HCT116 (cell line): ENCODE data around the gene DIAPH3. TPM values are rescaled to one million over a fixed set of nuclear protein-coding genes. Genes with fewer than 3 reads are reported as not detected.

Experiments
- ATAC-seq: fragments of 200-7000 bp; cut with Tn5 transposase; 2 replicates; pipeline ENCODE4 v1.9.1; 2020; ENCODE audit warnings: mild to moderate bottlenecking, moderate library complexity
- BruUV-seq: library from RNA; stranded (reverse); fragments of 400-500 nt; replicated peaks from 2 replicates; lab custom pipeline; 2021; lab: Mats Ljungman, UMichigan
- CTCF ChIA-PET: fragments of 300-600 bp; sonication (Branson Sonifier 250); formaldehyde crosslinking; loops from one replicate; lab custom pipeline; 2021; ENCODE audit warnings: antibody characterized with exemption; lab: Charles Lee
- POLR2A ChIA-PET: fragments of 300-600, 350-600 bp; sonication (Branson Sonifier 250); formaldehyde crosslinking; loops from one replicate; lab custom pipeline; 2021; ENCODE audit warnings: antibody characterized with exemption; lab: Charles Lee
- RAD21 ChIA-PET, 2 experiments: fragments of 300-600 bp; sonication (Branson Sonifier 250); formaldehyde crosslinking; loops; one replicate each; lab custom pipeline; 2023; ENCODE audit warnings: low total read pairs in 2 of 2; ENCODE audit not compliant: uncharacterized antibody in 2 of 2, unreplicated experiment in 2 of 2, low non-redundant PET in 1 of 2; lab: Charles Lee
- DNase-seq: peaks from one replicate; pipeline ENCODE4 v3.0.0-alpha.2; 2010; ENCODE audit warnings: low read depth, low spot score
- H2AFZ ChIP-seq: fragments of 200-600 bp; shearing (Covaris generic), sonication (generic); 2 replicates; pipeline ENCODE4 v1.6.1; 2017; ENCODE audit warnings: low read depth, mixed run types, mixed read lengths, antibody characterized with exemption, low read length; ENCODE audit not compliant: poor library complexity, severe bottlenecking
- H3K27ac ChIP-seq: 2 replicates; pipeline ENCODE4 v1.5.1; 2012; ENCODE audit warnings: low read depth, low read length
- H3K27me3 ChIP-seq: fragments of 200-600 bp; sonication (generic); 2 replicates; pipeline ENCODE4 v1.6.1; 2016; ENCODE audit warnings: mixed run types, low read length, mixed read lengths; ENCODE audit not compliant: insufficient read depth
- H3K36me3 ChIP-seq, 2 experiments: fragments of 200-500 bp in 1 of 2; fragments of 200-600 bp in 1 of 2; sonication (Bioruptor generic) in 1 of 2; sonication (generic) in 1 of 2; 2 replicates each; pipeline versions ENCODE4 v1.5.1 to v1.6.1; 2014 to 2016; ENCODE audit warnings: low read length in 2 of 2, inconsistent platforms in 1 of 2, mixed read lengths in 1 of 2, mixed run types in 1 of 2; ENCODE audit not compliant: insufficient read depth in 2 of 2, control insufficient read depth in 1 of 2
- H3K4me1 ChIP-seq, 2 experiments: fragments of 200-600 bp in 1 of 2; sonication (generic) in 1 of 2; 2 replicates each; pipeline versions ENCODE4 v1.5.1 to v1.6.1; 2012 to 2017; ENCODE audit warnings: low read length in 2 of 2, inconsistent platforms in 1 of 2, mild to moderate bottlenecking in 1 of 2, mixed read lengths in 1 of 2, mixed run types in 1 of 2, moderate library complexity in 1 of 2; ENCODE audit not compliant: insufficient read depth in 2 of 2, control insufficient read depth in 1 of 2
- H3K4me2 ChIP-seq: fragments of 200-600 bp; sonication (generic); 2 replicates; pipeline ENCODE4 v1.6.1; 2017; ENCODE audit warnings: mixed run types, low read length, mixed read lengths
- H3K4me3 ChIP-seq, 2 experiments: fragments of 200-600 bp in 1 of 2; sonication (generic) in 1 of 2; replicated peaks in 1 of 2; 2 replicates each; pipeline ENCODE4 v1.5.1; 2011 to 2016; ENCODE audit warnings: low read length in 2 of 2, control low read depth in 1 of 2, low read depth in 1 of 2, mild to moderate bottlenecking in 1 of 2, mixed read lengths in 1 of 2, mixed run types in 1 of 2
- H3K79me2 ChIP-seq: fragments of 200-600 bp; sonication (generic); 2 replicates; pipeline ENCODE4 v1.6.1; 2017; ENCODE audit warnings: mild to moderate bottlenecking, mixed run types, low read length, moderate library complexity, mixed read lengths; ENCODE audit not compliant: insufficient read depth
- H3K9ac ChIP-seq: fragments of 200-600 bp; sonication (generic); 2 replicates; pipeline ENCODE4 v1.6.1; 2016; ENCODE audit warnings: low read length, mixed read lengths
- H3K9me2 ChIP-seq: fragments of 200-600 bp; sonication (generic), shearing (Covaris generic); 2 replicates; pipeline ENCODE4 v1.6.1; 2017; ENCODE audit warnings: mixed run types, mild to moderate bottlenecking, moderate library complexity; ENCODE audit not compliant: insufficient read depth
- H3K9me3 ChIP-seq, 2 experiments: fragments of 200-500 bp in 1 of 2; fragments of 200-600 bp in 1 of 2; sonication (Bioruptor generic) in 1 of 2; sonication (generic) in 1 of 2; 2 replicates each; pipeline ENCODE4 v1.6.1; 2014 to 2017; ENCODE audit warnings: low read length in 2 of 2, mixed read lengths in 2 of 2, inconsistent platforms in 1 of 2, low read depth in 1 of 2, mild to moderate bottlenecking in 1 of 2, mixed run types in 1 of 2, moderate library complexity in 1 of 2; ENCODE audit not compliant: control insufficient read depth in 1 of 2, insufficient read depth in 1 of 2
- H4K20me1 ChIP-seq: fragments of 200-600 bp; sonication (generic), shearing (Covaris generic); 2 replicates; pipeline ENCODE4 v1.6.1; 2017; ENCODE audit warnings: mixed run types, mild to moderate bottlenecking, moderate library complexity; ENCODE audit not compliant: insufficient read depth
- CEBPB ChIP-seq: IDR thresholded peaks from 2 replicates; pipeline ENCODE4 v1.6.1; 2012; ENCODE audit warnings: low read depth
- EGR1 ChIP-seq: IDR thresholded peaks from 2 replicates; pipeline ENCODE4 v1.6.1; 2012; ENCODE audit warnings: low read depth
- ELF1 ChIP-seq: IDR thresholded peaks from 2 replicates; pipeline ENCODE4 v1.6.1; 2012; ENCODE audit warnings: low read depth, borderline replicate concordance
- EZH2phosphoT487 ChIP-seq: fragments of 200-600 bp; IDR thresholded peaks from 2 replicates; pipeline ENCODE4 v1.6.1; 2018; ENCODE audit warnings: antibody characterized with exemption, borderline replicate concordance
- FOSL1 ChIP-seq: IDR thresholded peaks from 2 replicates; pipeline ENCODE4 v1.6.1; 2012; ENCODE audit warnings: low read depth
- JUND ChIP-seq: IDR thresholded peaks from 2 replicates; pipeline ENCODE4 v1.6.1; 2012
- MAX ChIP-seq: IDR thresholded peaks from 2 replicates; pipeline ENCODE4 v1.6.1; 2012
- POLR2A ChIP-seq: IDR thresholded peaks from 2 replicates; pipeline ENCODE4 v1.7.0; 2011; ENCODE audit warnings: borderline replicate concordance; ENCODE audit not compliant: insufficient read depth, insufficient read length; ENCODE audit errors: extremely low read depth
- REST ChIP-seq: IDR thresholded peaks from 2 replicates; pipeline ENCODE4 v1.6.1; 2012; ENCODE audit warnings: low read depth
- SIN3A ChIP-seq: IDR thresholded peaks from 2 replicates; pipeline ENCODE4 v1.6.1; 2012; ENCODE audit warnings: low read depth
- SP1 ChIP-seq: IDR thresholded peaks from 2 replicates; pipeline ENCODE4 v1.6.1; 2012; ENCODE audit warnings: low read depth
- SRF ChIP-seq: IDR thresholded peaks from 2 replicates; pipeline ENCODE4 v1.6.1; 2012; ENCODE audit warnings: low read depth
- YY1 ChIP-seq: IDR thresholded peaks from 2 replicates; pipeline ENCODE4 v1.6.1; 2011; ENCODE audit warnings: low read length, low read depth, moderate library complexity, mild to moderate bottlenecking; ENCODE audit not compliant: insufficient replicate concordance; ENCODE audit errors: extremely low read depth
- ZFX ChIP-seq: fragments of 450-650 bp; IDR thresholded peaks from 2 replicates; pipeline ENCODE4 v1.6.1; 2017
- intact Hi-C: fragments of 100-400 bp; cut with micrococcal nuclease; formaldehyde crosslinking; loops from 2 replicates; pipeline ENCODE4 v1.10.0; 2022
- total RNA-seq: library from RNA; stranded (reverse); gene quantifications from one replicate; pipeline ENCODE4 v1.2.1, GENCODE V29; 2021; ENCODE audit not compliant: unreplicated experiment

DIAPH3 gene
- total RNA-seq, 1 experiment from 2014 or later: 22.8 TPM

- Histone ChIP-seq H3K27me3 (no peaks in the 10 kb centered on the region), H2AFZ (peak overlapping the region; percentile 51), H3K4me1 (peaks cover 11 to 16% of the 10 kb centered on the region in 2 experiments; a peak in 3 of 4 replicates), H3K36me3 (no peaks in the 10 kb centered on the region; a peak in 1 of 4 replicates), H3K9me2 (no peaks in the 10 kb centered on the region), H3K4me3 (peak overlapping the region; percentile 85 to 99), H3K27ac (peak overlapping the region; percentile 84), H3K9ac (peak overlapping the region; percentile 88), H3K9me3 (no peaks in the 10 kb centered on the region), H3K4me2 (peak overlapping the region; percentile 79), H4K20me1 (no peaks in the 10 kb centered on the region), H3K79me2 (peaks cover 48% of the 10 kb centered on the region)
- ChIA-PET CTCF (interaction anchor here (1.3 kb wide), 1 partner anchor 9 kb away, joined by 3 read pairs; no protein-coding TSS in a partner anchor), RAD21 (no interaction called here), POLR2A (no interaction called here)
- BruUV-seq: TSS peak; percentile 87
- ATAC-seq (peak; percentile 43), DNase-seq (no peak)
- intact Hi-C loops: no loop called here
- TF ChIP-seq ELF1: 0 out of 2 replicates have a peak, but pooled peaks have one; percentile 13
- no peak; the same call in 1 of the 2 replicates for TF ChIP-seq ZFX
- 0 out of 2 replicates have a peak, but pooled peaks have one; percentile 20 for TF ChIP-seq MAX
- TF ChIP-seq JUND: 0 out of 2 replicates have a peak, but pooled peaks have one; percentile 10
- no peak for TF ChIP-seq EGR1
- TF ChIP-seq, all 23 proteins: peak for 3
Observed at GRCh38 chr13:60164234-60164889, 634 bp upstream of the DIAPH3 start.

- Histone ChIP-seq H3K4me2 (peak overlapping the region; percentile 79), H3K36me3 (no peaks in the 10 kb centered on the region; a peak in 1 of 4 replicates), H3K4me3 (peak overlapping the region in 1 of 2 experiments; percentile 85; a peak in 2 of 4 replicates), H3K79me2 (peaks cover 70% of the 10 kb centered on the region), H3K27me3 (no peaks in the 10 kb centered on the region), H3K9me3 (no peaks in the 10 kb centered on the region), H3K9me2 (no peaks in the 10 kb centered on the region), H3K4me1 (peaks cover 11 to 16% of the 10 kb centered on the region in 2 experiments; a peak in 3 of 4 replicates), H3K27ac (no peak overlapping the region), H4K20me1 (no peaks in the 10 kb centered on the region), H3K9ac (no peak overlapping the region), H2AFZ (no peak overlapping the region)
- no peak for DNase-seq
- TF ChIP-seq YY1: no peak
- no peak for TF ChIP-seq REST
- TF ChIP-seq SP1: no peak
- TF ChIP-seq ELF1: no peak
- no peak for TF ChIP-seq FOSL1
- TF ChIP-seq MAX: no peak
- no peak for TF ChIP-seq EGR1
- TF ChIP-seq POLR2A: no peak
- TF ChIP-seq SIN3A: no peak
- TF ChIP-seq CEBPB: no peak
- no peak for TF ChIP-seq EZH2phosphoT487
- TF ChIP-seq ZFX: no peak
- TF ChIP-seq SRF: no peak
- BruUV-seq: no TSS peak
- POLR2A ChIA-PET: no interaction called here
- intact Hi-C loops: loop anchor here (2.0 kb wide), 1 partner anchor 235 kb away; the partner anchor contains the start of gene TDRD3
- RAD21 ChIA-PET: no interaction called here
- no peak for ATAC-seq
- CTCF ChIA-PET: no interaction called here
Observed at GRCh38 chr13:60162096-60162495, 1.6 kb downstream of the DIAPH3 start.
